Measurements from ENCODE around the gene OR2M5. TPM values are rescaled to one million over a fixed set of nuclear protein-coding genes. Genes with fewer than 3 reads are reported as not detected.

The OR2M5 gene
- total RNA-seq, 1 experiment from 2014 or later = not detected

Other genes with a start within 250 kb of the OR2M5 start
- gene OR2W3, start 249.6 kb upstream of the OR2M5 start, total RNA-seq (2014; rRNA removed; shearing (Covaris generic)) = 3.8 and 6.7 TPM in 2 replicates
- 0.23 and 1.3 TPM in 2 replicates for gene OR2T8, start 224.9 kb upstream of the OR2M5 start, total RNA-seq (2014; rRNA removed; shearing (Covaris generic))
- gene OR2AJ1, start 220.3 kb upstream of the OR2M5 start, total RNA-seq (2014; rRNA removed; shearing (Covaris generic)) = not detected in 2 replicates
- not detected in 2 replicates for gene OR2L8, start 196.3 kb upstream of the OR2M5 start, total RNA-seq (2014; rRNA removed; shearing (Covaris generic))
- not detected in 2 replicates for gene OR2AK2, start 179.9 kb upstream of the OR2M5 start, total RNA-seq (2014; rRNA removed; shearing (Covaris generic))
- gene OR2L5, start 131.5 kb upstream of the OR2M5 start, total RNA-seq (2014; rRNA removed; shearing (Covaris generic)) = not detected in 2 replicates
- 0.06 TPM in 1 of 2 replicates, not detected in the other for gene OR2L2, start 115.1 kb upstream of the OR2M5 start, total RNA-seq (2014; rRNA removed; shearing (Covaris generic))
- gene OR2L3, start 98.3 kb upstream of the OR2M5 start, total RNA-seq (2014; rRNA removed; shearing (Covaris generic)) = not detected in 2 replicates
- 0.06 TPM in 1 of 2 replicates, not detected in the other for gene OR2L13, start 50.0 kb upstream of the OR2M5 start, total RNA-seq (2014; rRNA removed; shearing (Covaris generic))
- gene OR2M2, start 29.7 kb downstream of the OR2M5 start, total RNA-seq (2014; rRNA removed; shearing (Covaris generic)) = not detected in 2 replicates
- not detected in 2 replicates for gene OR2M3, start 52.1 kb downstream of the OR2M5 start, total RNA-seq (2014; rRNA removed; shearing (Covaris generic))
- not detected in 2 replicates for gene OR2M4, start 86.3 kb downstream of the OR2M5 start, total RNA-seq (2014; rRNA removed; shearing (Covaris generic))
- gene OR2T33, start 132.8 kb downstream of the OR2M5 start, total RNA-seq (2014; rRNA removed; shearing (Covaris generic)) = 0.57 and 1.7 TPM in 2 replicates
- gene OR2T12, start 158.3 kb downstream of the OR2M5 start, total RNA-seq (2014; rRNA removed; shearing (Covaris generic)) = not detected in 2 replicates
- gene OR2M7, start 179.4 kb downstream of the OR2M5 start, total RNA-seq (2014; rRNA removed; shearing (Covaris generic)) = not detected in 2 replicates
- not detected in 2 replicates for gene OR14C36, start 203.6 kb downstream of the OR2M5 start, total RNA-seq (2014; rRNA removed; shearing (Covaris generic))
- gene OR2T4, start 216.5 kb downstream of the OR2M5 start, total RNA-seq (2014; rRNA removed; shearing (Covaris generic)) = not detected in 2 replicates
- not detected in 2 replicates for gene OR2T6, start 230.6 kb downstream of the OR2M5 start, total RNA-seq (2014; rRNA removed; shearing (Covaris generic))